ENCODE results near the gene ZNF177. TPM values are rescaled to one million over a fixed set of nuclear protein-coding genes. Genes with fewer than 3 reads are reported as not detected.
A peak's percentile ranks its signal among the peaks of the same experiment; 100 is the strongest.

Gene ZNF177
- 0.42 and 0.69 TPM in 2 replicates for total RNA-seq
- polyA plus RNA-seq, result 0.76 and 0.86 TPM in 2 replicates
- 1.1 and 1.2 TPM in 2 replicates for polyA plus RNA-seq (2011; cell fraction: cytosol; rRNA removed)
- polyA plus RNA-seq (2011; cell fraction: nucleus; rRNA removed), result 7.0 and 7.2 TPM in 2 replicates
- polyA plus RNA-seq (2012), result 1.4 and 1.6 TPM in 2 replicates
- polyA minus RNA-seq, result 0.66 and 0.79 TPM in 2 replicates
- not detected for polyA minus RNA-seq (2011; cell fraction: cytosol; rRNA and poly(A)+ RNA removed)
- 1.3 and 2.5 TPM in 2 replicates for polyA minus RNA-seq (2011; cell fraction: nucleus; rRNA and poly(A)+ RNA removed)
- percentile 39 among the genes with signal in this experiment for Bru-seq, nascent RNA
- BruChase-seq, experiment 1, labeled RNA remaining after a 6-hour chase, result percentile 39 among the genes with signal in this experiment
- BruChase-seq, experiment 2, labeled RNA remaining after a 2-hour chase, result percentile 36 among the genes with signal in this experiment
- long read RNA-seq, result 0 reads

DNA sequence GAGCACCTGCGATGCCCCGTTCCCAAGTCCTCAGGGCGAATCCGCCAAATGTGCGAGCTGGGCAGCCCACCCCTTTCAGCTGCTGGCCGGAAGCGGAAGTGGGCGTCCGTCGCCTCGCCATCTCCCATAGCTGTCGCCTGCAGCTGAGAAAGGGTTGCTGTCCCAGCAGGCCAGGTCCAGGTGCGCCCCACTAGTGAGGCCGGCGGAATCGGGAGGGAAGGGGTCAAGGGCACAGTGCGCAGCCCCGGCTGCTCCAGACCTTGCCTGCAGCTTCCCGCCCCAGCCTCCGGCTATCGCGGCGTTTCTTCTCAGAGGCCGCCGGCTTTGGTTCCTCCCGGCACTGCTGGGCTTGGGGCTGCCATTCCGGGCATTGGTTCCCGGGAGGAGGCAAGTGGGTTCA lies at the start of gene ZNF177:
Gene ZNF177, plus strand, starts transcription at position 109 of the 400 bp plus-strand sequence. CDS start 15,299 bp downstream, outside the sequence.
- ChIA-PET CTCF (no interaction called here), POLR2A (no interaction called here)
- Histone ChIP-seq H3K36me3 (ENCODE audit: control insufficient read depth in 2 of 2, extremely low read depth in 1 of 2, insufficient read depth in 2 of 2, low read length in 2 of 2) (no peaks in the 10 kb centered on the region), H3K79me2 (ENCODE audit: control insufficient read depth, insufficient read depth, low read length) (no peaks in the 10 kb centered on the region), H3K9me1 (replicated peaks; ENCODE audit: control insufficient read depth, extremely low read depth, insufficient read depth, low read length) (no peaks in the 10 kb centered on the region), H3K4me1 (ENCODE audit: control insufficient read depth, extremely low read depth, insufficient read depth, low read length) (no peaks in the 10 kb centered on the region), H3K4me2 (ENCODE audit: insufficient read depth, low read length) (no peak within 1 kb of the TSS), H3K27ac (ENCODE audit: insufficient read depth, low read depth, low read length) (no peak within 1 kb of the TSS), H3K27me3 (ENCODE audit: control insufficient read depth in 2 of 2, insufficient read depth in 2 of 2, low read length in 2 of 2) (no peaks in the 10 kb centered on the region), H3K9ac (replicated peaks; ENCODE audit: extremely low read depth, insufficient read depth, low read length) (no peak within 1 kb of the TSS), H2AFZ (ENCODE audit: low read depth, low read length) (no peak within 1 kb of the TSS), H4K20me1 (replicated peaks; ENCODE audit: control insufficient read depth, extremely low read depth, insufficient read depth, low read length) (no peaks in the 10 kb centered on the region), H3K9me3 (replicated peaks; ENCODE audit: control insufficient read depth, insufficient read depth, low read length) (no peaks in the 10 kb centered on the region), H3K4me3 (replicated peaks in 1 of 3; ENCODE audit: insufficient read depth in 1 of 3, low read depth in 1 of 3, low read length in 3 of 3) (no peak within 1 kb of the TSS)
- DNase-seq (ENCODE audit: low read depth, low spot score), result no peak
- intact Hi-C loops (cut with micrococcal nuclease) (no loop called here), dilution Hi-C loops (cut with MboI; ENCODE audit: extremely low pct_ligation_motif_present, low sequenced_read_pairs) (no loop called here)
- FAIRE-seq, result no peak
- no TSS peak for BruUV-seq (replicated peaks)
- TF ChIP-seq GATA2 (IDR thresholded peaks at IDR 0.05; ENCODE audit: insufficient read depth, insufficient read length, low read depth, low read length), result no peak

GRCh38 chr19:9313756-9314155 lies 49.1 kb upstream of the ZNF177 start:
- Histone ChIP-seq H2AFZ (ENCODE audit: low read depth, low read length) (no peak overlapping the region), H3K9ac (replicated peaks; ENCODE audit: extremely low read depth, insufficient read depth, low read length) (no peak overlapping the region), H3K9me3 (replicated peaks; ENCODE audit: control insufficient read depth, insufficient read depth, low read length) (no peaks in the 10 kb centered on the region), H4K20me1 (replicated peaks; ENCODE audit: control insufficient read depth, extremely low read depth, insufficient read depth, low read length) (no peaks in the 10 kb centered on the region), H3K36me3 (ENCODE audit: control insufficient read depth in 2 of 2, extremely low read depth in 1 of 2, insufficient read depth in 2 of 2, low read length in 2 of 2) (no peaks in the 10 kb centered on the region), H3K27me3 (ENCODE audit: control insufficient read depth in 2 of 2, insufficient read depth in 2 of 2, low read length in 2 of 2) (no peaks in the 10 kb centered on the region), H3K79me2 (ENCODE audit: control insufficient read depth, insufficient read depth, low read length) (no peaks in the 10 kb centered on the region), H3K4me2 (ENCODE audit: insufficient read depth, low read length) (no peak overlapping the region), H3K9me1 (replicated peaks; ENCODE audit: control insufficient read depth, extremely low read depth, insufficient read depth, low read length) (no peaks in the 10 kb centered on the region), H3K4me1 (ENCODE audit: control insufficient read depth, extremely low read depth, insufficient read depth, low read length) (peaks cover 2% of the 10 kb centered on the region), H3K4me3 (replicated peaks in 1 of 3; ENCODE audit: insufficient read depth in 1 of 3, low read depth in 1 of 3, low read length in 3 of 3) (no peak overlapping the region), H3K27ac (ENCODE audit: insufficient read depth, low read depth, low read length) (no peak overlapping the region)
- ChIA-PET POLR2A (no interaction called here), CTCF (interaction anchor here (1.5 kb wide), 1 partner anchor 10 kb away, joined by 5 read pairs; the partner anchor contains the start of gene ZNF559)
- DNase-seq (ENCODE audit: low read depth, low spot score) (no peak), FAIRE-seq (no peak)
- TF ChIP-seq POLR2A (IDR thresholded peaks at IDR 0.05; ENCODE audit: low read depth, low read length) (no peak), FOS (IDR thresholded peaks at IDR 0.05; ENCODE audit: borderline replicate concordance, insufficient read depth, low read length) (no peak), GATA2 (IDR thresholded peaks at IDR 0.05; ENCODE audit: insufficient read depth, insufficient read length, low read depth, low read length) (no peak), EZH2 (IDR thresholded peaks at IDR 0.05; ENCODE audit: borderline replicate concordance, low read depth, low read length, severe bottlenecking) (no peak), POLR2AphosphoS5 (IDR thresholded peaks at IDR 0.05; ENCODE audit: insufficient read depth, low read depth, low read length) (no peak), JUN (IDR thresholded peaks at IDR 0.05; ENCODE audit: borderline replicate concordance, insufficient read depth, insufficient read length, low read depth) (no peak), MYC (IDR thresholded peaks at IDR 0.05; ENCODE audit: low read depth, low read length) (no peak)
- TF ChIP-seq, protein P1, sequence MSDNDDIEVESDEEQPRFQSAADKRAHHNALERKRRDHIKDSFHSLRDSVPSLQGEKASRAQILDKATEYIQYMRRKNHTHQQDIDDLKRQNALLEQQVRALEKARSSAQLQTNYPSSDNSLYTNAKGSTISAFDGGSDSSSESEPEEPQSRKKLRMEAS (IDR thresholded peaks at IDR 0.05; ENCODE audit: insufficient read depth, insufficient read length), result no peak
- TF ChIP-seq, protein P2, sequence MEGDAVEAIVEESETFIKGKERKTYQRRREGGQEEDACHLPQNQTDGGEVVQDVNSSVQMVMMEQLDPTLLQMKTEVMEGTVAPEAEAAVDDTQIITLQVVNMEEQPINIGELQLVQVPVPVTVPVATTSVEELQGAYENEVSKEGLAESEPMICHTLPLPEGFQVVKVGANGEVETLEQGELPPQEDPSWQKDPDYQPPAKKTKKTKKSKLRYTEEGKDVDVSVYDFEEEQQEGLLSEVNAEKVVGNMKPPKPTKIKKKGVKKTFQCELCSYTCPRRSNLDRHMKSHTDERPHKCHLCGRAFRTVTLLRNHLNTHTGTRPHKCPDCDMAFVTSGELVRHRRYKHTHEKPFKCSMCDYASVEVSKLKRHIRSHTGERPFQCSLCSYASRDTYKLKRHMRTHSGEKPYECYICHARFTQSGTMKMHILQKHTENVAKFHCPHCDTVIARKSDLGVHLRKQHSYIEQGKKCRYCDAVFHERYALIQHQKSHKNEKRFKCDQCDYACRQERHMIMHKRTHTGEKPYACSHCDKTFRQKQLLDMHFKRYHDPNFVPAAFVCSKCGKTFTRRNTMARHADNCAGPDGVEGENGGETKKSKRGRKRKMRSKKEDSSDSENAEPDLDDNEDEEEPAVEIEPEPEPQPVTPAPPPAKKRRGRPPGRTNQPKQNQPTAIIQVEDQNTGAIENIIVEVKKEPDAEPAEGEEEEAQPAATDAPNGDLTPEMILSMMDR (IDR thresholded peaks at IDR 0.05; ENCODE audit: extremely low read depth in 1 of 2, insufficient read depth in 1 of 2, low read depth in 1 of 2, low read length in 2 of 2), result no peak
- BruUV-seq (replicated peaks), result no TSS peak
- dilution Hi-C loops (cut with MboI; ENCODE audit: extremely low pct_ligation_motif_present, low sequenced_read_pairs), result no loop called here
- intact Hi-C loops (cut with micrococcal nuclease), result loop anchor here (5.0 kb wide), 1 partner anchor 309 kb away; the partner anchor contains the start of gene ZNF561

Measured in endothelial cell of umbilical vein (primary cell).